HG03039 (cell line): ENCODE data around the gene PCSK2.

ENCODE experiments used
- ATAC-seq: cut with Tn5 transposase; IDR thresholded peaks from one replicate; pipeline ENCODE4 v1.9.1; 2021; ENCODE audit warnings: mild to moderate bottlenecking, moderate library complexity; ENCODE audit not compliant: unreplicated experiment

Gene PCSK2

GRCh38 chr20:17391127-17391771, 164.4 kb downstream of the PCSK2 start:
- no peak for ATAC-seq

- ATAC-seq: no peak
Measured at GRCh38 chr20:17394411-17394810, 167.6 kb downstream of the PCSK2 start.

GRCh38 chr20:17395729-17396128, 168.9 kb downstream of the PCSK2 start:
- no peak for ATAC-seq

GRCh38 chr20:17399303-17399985, 172.6 kb downstream of the PCSK2 start:
- ATAC-seq: no peak

GRCh38 chr20:17403461-17403860, 176.6 kb downstream of the PCSK2 start:
- no peak for ATAC-seq

- ATAC-seq: no peak
Measured at GRCh38 chr20:17406051-17406590, 179.3 kb downstream of the PCSK2 start.

GRCh38 chr20:17407550-17407949, 180.7 kb downstream of the PCSK2 start:
- ATAC-seq: no peak

GRCh38 chr20:17417225-17417624, 190.4 kb downstream of the PCSK2 start:
- no peak for ATAC-seq

- no peak for ATAC-seq
Measured at GRCh38 chr20:17418737-17419136, 191.9 kb downstream of the PCSK2 start.

- no peak for ATAC-seq
Measured at GRCh38 chr20:17419479-17420041, 192.7 kb downstream of the PCSK2 start.

- ATAC-seq: no peak
Measured at GRCh38 chr20:17421493-17421892, 194.7 kb downstream of the PCSK2 start.

GRCh38 chr20:17423782-17424181, 196.9 kb downstream of the PCSK2 start:
- ATAC-seq: no peak

- no peak for ATAC-seq
Measured at GRCh38 chr20:17427638-17428037, 200.8 kb downstream of the PCSK2 start.

- ATAC-seq: no peak
Measured at GRCh38 chr20:17430125-17430950, 203.5 kb downstream of the PCSK2 start.

GRCh38 chr20:17431621-17432364, 205.0 kb downstream of the PCSK2 start:
- ATAC-seq: no peak

GRCh38 chr20:17436664-17437063, 209.8 kb downstream of the PCSK2 start:
- ATAC-seq: no peak

- ATAC-seq: no peak
Measured at GRCh38 chr20:17437251-17437650, 210.4 kb downstream of the PCSK2 start.

GRCh38 chr20:17438436-17439039, 211.7 kb downstream of the PCSK2 start:
- no peak for ATAC-seq

GRCh38 chr20:17439616-17440296, 212.9 kb downstream of the PCSK2 start:
- no peak for ATAC-seq

GRCh38 chr20:17441745-17442144, 214.9 kb downstream of the PCSK2 start:
- no peak for ATAC-seq
